HL-60 (cell line): Measurements from ENCODE around the gene ZP4.

Source experiments
- CTCF ChIP-seq: IDR thresholded peaks from one replicate; pipeline ENCODE4 v1.5.1; 2011; ENCODE audit warnings: low read length, control low read depth, inconsistent platforms; ENCODE audit not compliant: insufficient read depth
- GABPA ChIP-seq: IDR thresholded peaks from 2 replicates; pipeline ENCODE4 v1.6.1; 2012; ENCODE audit warnings: low read depth
- POLR2AphosphoS5 ChIP-seq: IDR thresholded peaks from 2 replicates; pipeline ENCODE4 v1.6.1; 2012; ENCODE audit warnings: low read depth
- REST ChIP-seq: IDR thresholded peaks from 2 replicates; pipeline ENCODE4 v1.6.1; 2012; ENCODE audit warnings: low read depth; ENCODE audit not compliant: insufficient replicate concordance
- SPI1 ChIP-seq: IDR thresholded peaks from 2 replicates; pipeline ENCODE4 v1.6.1; 2012; ENCODE audit warnings: low read depth, mild to moderate bottlenecking, borderline replicate concordance

GRCh38 chr1:237838904-237839534 is 51.7 kb downstream of the ZP4 start:
- TF ChIP-seq CTCF, result no peak
- TF ChIP-seq REST, result no peak
- TF ChIP-seq GABPA, result no peak
- TF ChIP-seq SPI1, result no peak
- TF ChIP-seq POLR2AphosphoS5, result no peak
